HAP-1 (cell line): ENCODE measurements around the gene PTPRD.
A peak's percentile ranks its signal among the peaks of the same experiment; 100 is the strongest.

ENCODE experiments used
- DNase-seq, 2 experiments: peaks; one replicate each; pipeline ENCODE4 v3.0.0-alpha.2; 2016 to 2020; ENCODE audit warnings: low spot score in 2 of 2
- H3K27me3 ChIP-seq: fragments of 250-450 bp; sonication (Bioruptor Pico); 2 replicates; pipeline ENCODE4 v1.5.1; 2020; ENCODE audit warnings: low read depth, mild to moderate bottlenecking, moderate library complexity
- H3K36me3 ChIP-seq: fragments of 250-450 bp; sonication (Bioruptor Pico); replicated peaks from 2 replicates; pipeline ENCODE4 v1.5.1; 2020; ENCODE audit warnings: mild to moderate bottlenecking
- H3K4me1 ChIP-seq: fragments of 250-450 bp; sonication (Bioruptor Pico); 2 replicates; pipeline ENCODE4 v1.5.1; 2020; ENCODE audit warnings: mild to moderate bottlenecking
- H3K4me3 ChIP-seq: fragments of 250-450 bp; sonication (Bioruptor Pico); 2 replicates; pipeline ENCODE4 v1.5.1; 2020; ENCODE audit warnings: mild to moderate bottlenecking, moderate library complexity
- H3K9me3 ChIP-seq: fragments of 250-450 bp; sonication (Bioruptor Pico); 2 replicates; pipeline ENCODE4 v1.5.1; 2020; ENCODE audit warnings: mild to moderate bottlenecking, moderate library complexity
- in situ Hi-C: fragments of 300-500 bp; cut with MboI; formaldehyde crosslinking; loops from 3 replicates; pipeline ENCODE4 v1.14.3; 2020; ENCODE audit warnings: low sequenced_read_pairs, inconsistent platforms, mixed read lengths

The PTPRD gene

DNA sequence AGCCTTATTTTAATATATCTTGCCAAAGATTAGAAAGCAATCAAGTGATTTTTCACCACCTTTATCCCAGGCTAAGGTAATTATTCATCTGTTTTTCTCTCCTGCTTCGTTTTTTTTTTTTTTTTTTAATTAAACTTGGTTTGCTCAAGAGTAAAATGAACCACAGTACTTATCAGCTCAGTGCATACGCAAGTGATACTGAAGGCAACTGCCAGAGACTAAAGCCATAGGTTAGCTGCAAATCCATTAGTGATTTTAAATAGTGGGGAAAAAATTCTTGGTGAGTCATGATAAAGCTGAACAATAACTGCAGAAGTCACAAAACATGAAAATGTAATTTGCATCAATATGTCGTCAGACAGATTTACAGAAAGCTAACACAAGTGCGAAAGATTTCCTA is 829.1 kb downstream of the PTPRD start:
- Histone ChIP-seq H3K27me3 (no peaks in the 10 kb centered on the region), H3K4me3 (no peak overlapping the region), H3K36me3 (no peaks in the 10 kb centered on the region), H3K4me1 (0 out of 2 replicates have a peak, but pooled peaks cover 2% of the 10 kb centered on the region), H3K9me3 (no peaks in the 10 kb centered on the region)
- in situ Hi-C loops: no loop called here
- no peak for DNase-seq

DNA sequence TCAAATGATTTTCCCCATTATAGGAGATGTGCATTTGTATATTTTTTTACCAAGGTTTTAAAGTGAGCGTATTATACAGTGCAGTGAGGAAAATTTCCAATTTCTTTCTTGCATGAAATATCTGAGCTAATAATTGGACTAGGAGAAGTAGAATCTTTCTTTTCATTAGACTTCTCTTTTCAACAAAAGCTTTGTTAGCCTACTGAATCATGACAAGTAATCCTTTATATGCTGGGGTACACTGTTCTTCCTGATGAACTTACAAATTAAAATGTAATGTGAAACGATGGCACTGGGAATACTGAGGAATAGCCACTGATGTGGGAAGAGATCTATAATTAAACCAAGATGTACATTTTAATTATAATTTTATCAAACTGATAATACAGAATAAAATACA is 829.6 kb downstream of the PTPRD start:
- 0 out of 2 replicates have a peak, but pooled peaks cover 2% of the 10 kb centered on the region for H3K4me1 ChIP-seq
- H3K4me3 ChIP-seq: no peak overlapping the region
- in situ Hi-C loops: no loop called here
- no peaks in the 10 kb centered on the region for H3K9me3 ChIP-seq
- H3K36me3 ChIP-seq: no peaks in the 10 kb centered on the region
- H3K27me3 ChIP-seq: no peaks in the 10 kb centered on the region
- no peak for DNase-seq

DNA sequence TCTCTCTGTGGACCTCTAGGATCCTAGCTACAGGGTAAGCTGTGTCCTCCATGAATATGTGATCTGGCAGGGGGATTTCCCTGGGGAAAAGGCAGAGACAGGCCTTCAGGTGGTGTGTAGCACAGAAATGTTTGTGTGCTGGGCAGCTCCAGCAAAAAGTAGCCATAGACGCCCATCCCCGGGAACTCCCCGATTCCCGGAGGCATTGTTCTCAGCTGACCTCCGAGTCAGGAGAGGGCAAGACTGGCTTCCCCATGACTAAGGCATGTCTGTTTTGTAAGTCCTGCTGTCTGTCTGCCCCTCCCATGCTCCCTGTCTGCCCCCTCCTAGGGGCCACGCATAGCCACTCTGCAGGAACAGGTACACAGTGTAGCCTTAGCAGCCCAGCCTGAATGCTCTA is 834.5 kb downstream of the PTPRD start:
- Histone ChIP-seq H3K4me1 (peaks cover 16% of the 10 kb centered on the region), H3K36me3 (no peaks in the 10 kb centered on the region), H3K27me3 (no peaks in the 10 kb centered on the region), H3K4me3 (no peak overlapping the region), H3K9me3 (no peaks in the 10 kb centered on the region; the same call in 1 of the 2 replicates)
- in situ Hi-C loops: no loop called here
- DNase-seq: no peak

DNA sequence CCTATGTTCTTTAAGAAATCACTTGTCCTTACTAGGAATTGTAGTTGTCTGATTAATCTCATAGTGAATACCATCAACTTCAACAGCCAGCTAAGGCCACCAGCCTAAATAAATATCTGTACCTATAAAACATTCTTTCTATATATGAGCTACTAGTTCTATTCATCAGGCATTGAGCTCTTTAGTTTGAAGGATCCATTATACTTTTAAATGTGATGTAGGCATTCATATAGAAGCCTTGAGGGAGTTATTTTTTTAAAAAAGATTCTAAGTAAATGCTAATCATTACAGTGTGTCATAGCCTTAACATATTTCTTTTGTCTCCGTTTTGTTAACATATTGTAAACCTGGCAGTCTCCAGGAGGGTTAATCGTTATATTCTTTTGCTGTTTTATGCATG is 838.3 kb downstream of the PTPRD start:
- DNase-seq: peak in 1 of 2 experiments; percentile 94
- H3K36me3 ChIP-seq: no peaks in the 10 kb centered on the region
- no peak overlapping the region for H3K4me3 ChIP-seq
- in situ Hi-C loops: no loop called here
- no peaks in the 10 kb centered on the region; the same call in 1 of the 2 replicates for H3K9me3 ChIP-seq
- H3K4me1 ChIP-seq: peaks cover 16% of the 10 kb centered on the region
- no peaks in the 10 kb centered on the region for H3K27me3 ChIP-seq

DNA sequence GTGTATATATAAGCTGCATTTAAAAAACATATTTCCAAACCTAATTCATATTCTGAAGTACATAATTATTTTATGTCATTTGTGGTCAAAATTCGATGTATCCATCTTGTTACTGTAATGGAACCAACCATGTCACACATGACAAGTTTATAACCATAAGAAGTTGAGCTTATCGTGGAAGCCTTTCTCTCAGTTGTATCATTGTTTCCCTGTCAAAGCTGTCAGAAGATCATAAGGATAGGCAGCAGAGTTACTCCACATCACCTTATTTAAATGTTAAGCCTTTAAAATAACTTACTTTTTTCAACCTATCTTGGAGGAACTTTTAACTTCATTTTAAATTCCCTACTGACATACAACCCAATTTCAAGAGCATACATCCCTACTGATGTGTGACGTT is 841.5 kb downstream of the PTPRD start:
- no peaks in the 10 kb centered on the region for H3K36me3 ChIP-seq
- H3K9me3 ChIP-seq: no peaks in the 10 kb centered on the region; the same call in 1 of the 2 replicates
- H3K27me3 ChIP-seq: no peaks in the 10 kb centered on the region
- H3K4me3 ChIP-seq: no peak overlapping the region
- in situ Hi-C loops: no loop called here
- peaks cover 16% of the 10 kb centered on the region for H3K4me1 ChIP-seq
- no peak for DNase-seq

DNA sequence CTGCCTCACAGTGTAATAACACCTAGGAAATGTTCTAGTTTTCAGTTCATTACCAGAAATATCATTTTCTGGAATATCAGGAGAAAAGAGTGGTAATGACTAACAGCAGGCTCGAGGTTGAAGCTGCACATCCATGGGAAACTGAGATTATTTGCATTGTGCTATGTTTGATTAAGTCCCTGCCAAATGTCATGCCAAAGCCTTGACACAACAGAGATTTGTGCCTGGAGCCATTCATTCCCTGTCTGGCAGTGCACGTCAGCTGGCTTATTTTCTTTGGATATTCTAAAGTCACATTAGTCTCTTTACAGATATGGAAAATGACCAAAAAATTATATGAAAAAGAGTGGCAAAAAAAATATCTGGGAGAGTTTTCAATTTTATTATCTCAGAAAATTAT is 848.0 kb downstream of the PTPRD start:
- H3K27me3 ChIP-seq: no peaks in the 10 kb centered on the region
- in situ Hi-C loops: no loop called here
- no peaks in the 10 kb centered on the region for H3K4me1 ChIP-seq
- no peaks in the 10 kb centered on the region for H3K9me3 ChIP-seq
- H3K4me3 ChIP-seq: no peak overlapping the region
- H3K36me3 ChIP-seq: no peaks in the 10 kb centered on the region
- DNase-seq: no peak

DNA sequence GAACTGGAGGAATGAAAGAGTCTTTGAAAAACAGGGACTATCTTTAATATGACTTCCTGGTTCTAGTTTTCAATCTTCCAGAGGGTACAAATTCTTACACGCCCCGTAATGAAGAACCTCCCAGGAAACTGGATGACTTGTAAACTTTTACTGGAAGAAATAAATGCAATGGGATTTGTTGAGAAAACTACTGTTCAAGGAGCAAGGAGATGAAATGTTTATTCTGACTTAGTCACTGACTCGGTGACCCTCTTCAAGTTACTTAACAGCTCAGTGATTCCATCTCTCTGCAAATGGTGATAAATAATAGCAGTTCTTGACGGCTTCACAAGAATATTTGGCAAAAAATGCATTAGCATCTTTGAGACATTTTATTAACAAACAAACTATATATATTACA is 858.6 kb downstream of the PTPRD start:
- Histone ChIP-seq H3K4me3 (no peak overlapping the region), H3K9me3 (no peaks in the 10 kb centered on the region), H3K27me3 (no peaks in the 10 kb centered on the region), H3K4me1 (peaks cover 22% of the 10 kb centered on the region), H3K36me3 (no peaks in the 10 kb centered on the region)
- no peak for DNase-seq
- in situ Hi-C loops: no loop called here

DNA sequence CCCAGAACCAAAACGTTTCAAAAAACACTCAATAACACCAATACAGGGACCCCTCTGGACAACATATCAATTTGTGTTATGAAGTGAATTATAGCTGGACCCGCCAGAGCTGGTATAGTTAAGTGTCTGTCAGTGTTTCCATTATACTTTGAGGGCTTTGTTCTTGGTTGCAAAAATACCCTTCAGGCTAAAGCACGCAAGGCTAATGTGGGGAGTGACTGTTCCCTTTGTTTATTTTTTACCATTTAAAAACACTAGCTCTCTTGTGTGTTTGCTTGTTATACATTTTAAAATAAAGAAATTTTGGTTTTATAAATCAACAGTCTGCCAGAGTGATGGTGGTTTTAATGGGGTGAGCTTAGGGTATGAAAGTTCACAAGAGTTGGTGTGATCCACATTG is 859.5 kb downstream of the PTPRD start:
- Histone ChIP-seq H3K4me1 (peaks cover 22% of the 10 kb centered on the region), H3K9me3 (no peaks in the 10 kb centered on the region), H3K27me3 (no peaks in the 10 kb centered on the region), H3K4me3 (no peak overlapping the region), H3K36me3 (no peaks in the 10 kb centered on the region)
- in situ Hi-C loops: no loop called here
- peak; percentile 49 to 84 for DNase-seq

DNA sequence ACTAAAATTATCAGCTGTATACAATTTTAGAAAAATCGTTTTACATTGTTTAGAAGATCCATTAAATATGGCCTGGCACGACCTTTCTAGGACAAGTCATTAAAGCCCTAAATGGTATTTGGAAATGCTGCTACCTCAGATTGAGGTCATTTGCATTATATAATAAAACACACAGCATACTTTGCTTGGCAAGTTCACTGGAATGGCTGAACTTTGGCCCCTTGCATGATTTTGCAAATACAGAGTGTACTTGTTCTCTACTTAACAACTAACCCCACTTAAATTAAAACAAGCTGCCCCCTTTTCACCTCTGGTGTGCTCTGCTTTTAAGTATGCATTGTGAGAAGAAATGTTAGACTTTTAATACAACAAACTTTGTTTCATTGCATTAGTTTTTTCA is 860.1 kb downstream of the PTPRD start:
- Histone ChIP-seq H3K27me3 (no peaks in the 10 kb centered on the region), H3K36me3 (no peaks in the 10 kb centered on the region), H3K4me3 (no peak overlapping the region), H3K4me1 (peaks cover 22% of the 10 kb centered on the region), H3K9me3 (no peaks in the 10 kb centered on the region)
- in situ Hi-C loops: no loop called here
- DNase-seq: peak; percentile 39 to 63

DNA sequence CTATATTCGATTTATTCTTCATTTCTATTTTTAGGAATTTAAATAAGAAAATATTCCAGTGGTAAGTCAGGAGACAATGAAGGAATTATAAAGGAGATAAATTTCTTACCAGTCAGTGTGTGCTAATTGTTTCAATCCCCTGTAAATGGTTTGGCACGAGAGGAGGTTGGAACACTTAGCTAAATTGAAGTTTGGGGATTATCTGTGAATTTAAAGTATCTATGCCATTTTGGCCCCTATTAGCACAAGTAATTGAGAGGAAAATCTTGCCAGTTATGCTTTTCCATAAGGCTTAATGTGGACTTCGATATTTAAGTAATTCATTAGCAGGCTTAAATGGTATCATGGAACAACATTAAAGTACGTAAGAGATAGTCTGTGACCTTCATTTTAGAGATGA is 860.8 kb downstream of the PTPRD start:
- no peaks in the 10 kb centered on the region for H3K27me3 ChIP-seq
- H3K9me3 ChIP-seq: no peaks in the 10 kb centered on the region
- H3K4me3 ChIP-seq: no peak overlapping the region
- no peaks in the 10 kb centered on the region for H3K36me3 ChIP-seq
- in situ Hi-C loops: no loop called here
- peaks cover 22% of the 10 kb centered on the region for H3K4me1 ChIP-seq
- no peak for DNase-seq

DNA sequence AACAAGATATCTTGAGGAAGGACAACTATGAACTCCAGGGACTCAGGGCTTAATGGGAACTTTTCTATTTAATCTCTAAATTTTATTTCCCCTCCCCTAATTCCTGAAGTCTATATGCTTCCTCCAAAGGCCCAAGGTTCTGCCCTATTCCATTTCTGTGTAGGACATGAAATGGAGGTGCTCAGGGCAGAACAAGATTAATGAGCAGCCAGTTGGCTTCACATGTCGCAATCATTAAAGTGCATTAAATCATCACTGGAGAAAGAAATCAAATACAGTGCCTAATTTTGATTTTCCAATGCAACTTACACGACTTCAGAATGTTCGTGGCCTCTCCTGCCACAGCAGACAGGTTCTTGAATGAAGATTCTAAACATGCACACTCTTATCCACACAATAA is 862.1 kb downstream of the PTPRD start:
- Histone ChIP-seq H3K36me3 (no peaks in the 10 kb centered on the region), H3K4me3 (no peak overlapping the region), H3K4me1 (peaks cover 22% of the 10 kb centered on the region), H3K9me3 (no peaks in the 10 kb centered on the region), H3K27me3 (no peaks in the 10 kb centered on the region)
- DNase-seq: no peak
- in situ Hi-C loops: no loop called here

DNA sequence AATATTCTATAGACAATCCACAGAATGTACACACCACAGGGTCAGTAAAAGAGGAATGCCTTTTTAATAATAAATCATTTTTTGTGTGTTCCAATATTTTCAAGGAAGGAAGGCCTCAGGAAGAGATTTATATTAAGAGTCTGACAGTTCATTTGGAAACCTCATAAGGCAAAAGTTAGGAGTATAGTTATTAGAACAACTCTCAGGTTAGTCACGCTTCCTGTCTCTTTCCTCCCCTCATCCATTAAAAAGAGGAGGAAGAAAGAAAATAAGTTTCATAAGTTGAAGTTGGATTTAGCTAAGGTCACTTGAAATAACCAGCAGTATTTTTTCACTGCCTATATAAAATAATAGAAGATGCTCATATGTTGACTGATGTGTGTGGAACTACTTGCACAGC is 863.2 kb downstream of the PTPRD start:
- in situ Hi-C loops: no loop called here
- H3K9me3 ChIP-seq: no peaks in the 10 kb centered on the region
- H3K27me3 ChIP-seq: no peaks in the 10 kb centered on the region
- no peaks in the 10 kb centered on the region for H3K36me3 ChIP-seq
- H3K4me1 ChIP-seq: peaks cover 22% of the 10 kb centered on the region
- no peak for DNase-seq
- no peak overlapping the region for H3K4me3 ChIP-seq

DNA sequence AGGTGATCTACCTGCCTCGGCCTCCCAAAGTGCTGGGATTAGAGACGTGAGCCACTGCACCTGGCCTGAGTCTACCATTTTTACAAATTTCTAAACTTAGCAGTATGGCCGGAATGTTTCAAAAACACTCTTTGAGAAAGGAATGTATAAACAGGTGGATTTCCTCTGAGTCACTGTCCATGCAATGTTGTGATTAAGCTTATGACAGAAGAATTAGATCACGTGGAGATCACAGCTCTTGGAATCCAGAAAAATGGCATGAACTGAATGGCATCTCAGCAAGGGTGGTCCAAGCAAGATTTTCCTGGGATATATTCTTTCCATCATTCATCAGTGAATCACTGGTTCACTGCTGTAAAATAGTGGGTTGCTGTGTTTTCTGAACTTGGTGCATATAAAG is 865.0 kb downstream of the PTPRD start:
- DNase-seq: no peak
- no peaks in the 10 kb centered on the region for H3K36me3 ChIP-seq
- H3K27me3 ChIP-seq: no peaks in the 10 kb centered on the region
- no peaks in the 10 kb centered on the region for H3K9me3 ChIP-seq
- no peak overlapping the region for H3K4me3 ChIP-seq
- H3K4me1 ChIP-seq: peaks cover 12% of the 10 kb centered on the region
- in situ Hi-C loops: no loop called here

DNA sequence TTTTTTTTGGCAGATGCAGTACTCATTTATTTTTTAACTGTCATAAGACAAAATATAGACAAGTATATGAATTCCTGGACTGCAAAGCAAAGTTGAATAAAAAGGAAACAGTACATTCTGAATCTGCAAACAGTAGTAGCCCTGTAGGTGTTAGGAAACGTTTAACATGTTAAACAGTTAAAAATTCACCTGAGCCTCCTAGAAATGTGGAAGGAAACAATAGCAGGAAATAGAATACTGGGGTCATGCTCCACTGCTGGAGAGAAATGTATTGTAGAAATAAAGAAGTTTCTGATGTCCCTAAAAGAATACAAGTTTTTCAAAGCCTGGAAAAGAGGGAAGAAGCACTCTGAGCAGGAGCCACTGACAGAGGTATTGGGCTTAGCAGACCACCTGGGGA is 866.0 kb downstream of the PTPRD start:
- Histone ChIP-seq H3K27me3 (no peaks in the 10 kb centered on the region), H3K36me3 (no peaks in the 10 kb centered on the region), H3K9me3 (no peaks in the 10 kb centered on the region), H3K4me3 (no peak overlapping the region), H3K4me1 (peaks cover 3% of the 10 kb centered on the region)
- DNase-seq: no peak
- in situ Hi-C loops: no loop called here

DNA sequence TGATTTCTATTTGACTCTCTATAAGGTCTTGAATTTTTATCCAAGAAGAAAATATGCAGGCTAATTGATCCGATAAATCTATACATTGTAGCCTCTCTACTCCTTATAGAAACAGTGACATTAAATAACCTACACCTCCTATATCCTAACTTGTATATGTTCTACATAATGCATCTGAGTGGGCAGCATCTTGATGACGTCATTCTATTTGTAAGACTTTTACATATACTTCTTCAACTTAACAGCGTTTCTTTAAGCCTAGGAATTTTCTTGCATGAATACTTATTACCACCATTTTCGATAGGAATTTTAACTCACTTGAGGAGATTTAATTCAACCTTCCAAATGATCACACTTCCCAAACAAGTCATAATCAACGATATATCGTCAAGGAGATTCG is 869.0 kb downstream of the PTPRD start:
- no peak overlapping the region for H3K4me3 ChIP-seq
- no peaks in the 10 kb centered on the region for H3K9me3 ChIP-seq
- H3K4me1 ChIP-seq: no peaks in the 10 kb centered on the region
- H3K36me3 ChIP-seq: no peaks in the 10 kb centered on the region
- H3K27me3 ChIP-seq: no peaks in the 10 kb centered on the region
- in situ Hi-C loops: no loop called here
- no peak for DNase-seq
